Measurements from ENCODE around the gene ANKRD2. TPM values are rescaled to one million over a fixed set of nuclear protein-coding genes. Genes with fewer than 3 reads are reported as not detected.

ANKRD2 gene
- total and polyA plus RNA-seq, 10 of the 15 experiments (the other 5 are each of a cell fraction or from before 2014, with no cell fraction given): 0.18 to 0.23 TPM; not detected in 8

DNA sequence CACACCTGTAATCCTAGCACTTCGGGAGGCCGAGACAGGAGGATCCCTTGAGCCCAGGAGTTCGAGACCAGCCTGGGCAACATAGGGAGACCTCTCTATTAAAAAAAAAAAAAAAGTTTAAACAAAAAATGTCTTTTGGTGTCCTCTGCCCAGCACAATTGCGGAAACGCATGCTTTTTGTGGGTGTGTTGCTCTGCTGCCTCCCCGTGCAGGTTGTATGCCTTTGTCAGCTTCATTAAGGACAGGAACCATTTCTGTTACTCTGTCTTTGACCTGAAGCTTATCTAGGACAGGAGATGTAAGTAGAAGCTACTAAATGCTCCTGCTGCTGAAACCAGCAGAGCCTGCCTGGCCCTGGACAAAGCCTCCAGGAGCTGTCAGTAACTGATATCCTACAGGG, 21.3 kb upstream of the ANKRD2 start:
- no peak overlapping the region for H3K9ac ChIP-seq (ENCODE audit: control insufficient read depth, insufficient read depth, low read length)
- DNase-seq (ENCODE audit: low read depth, low spot score) (no peak), ATAC-seq (no peak), FAIRE-seq (no peak)
- no peaks in the 10 kb centered on the region; the same call in 1 of the 3 replicates for H3K9me3 ChIP-seq (replicated peaks; ENCODE audit: control insufficient read depth, insufficient read depth, low read length)
- RAD21 ChIA-PET (ENCODE audit: unreplicated experiment): no interaction called here
- H3K4me3 ChIP-seq: no peak overlapping the region
- POLR2A ChIA-PET: no interaction called here
- intact Hi-C loops (cut with micrococcal nuclease; ENCODE audit: unreplicated experiment) (no loop called here), in situ Hi-C loops (cut with MboI) (no loop called here)
- 67% methylated on average over 6 of the region's 6 CpGs for WGBS (ENCODE audit: insufficient coverage, insufficient replicate concordance, low lambda C conversion rate, missing lambda C conversion rate)
- no peaks in the 10 kb centered on the region for H3K36me3 ChIP-seq (ENCODE audit: control insufficient read depth in 2 of 2, insufficient read depth in 2 of 2, low read length in 1 of 2)
- H3K27ac ChIP-seq (ENCODE audit: control insufficient read depth, insufficient read depth): no peak overlapping the region
- no peaks in the 10 kb centered on the region for H3K79me2 ChIP-seq (ENCODE audit: control insufficient read depth, insufficient read depth, low read length)
- no TSS peak for BruUV-seq (replicated peaks)
- H3K27me3 ChIP-seq (replicated peaks in 1 of 2; ENCODE audit: control insufficient read depth in 2 of 2, insufficient read depth in 2 of 2, low read length in 1 of 2): no peaks in the 10 kb centered on the region
- peaks cover 18% of the 10 kb centered on the region for H3K4me1 ChIP-seq (ENCODE audit: control insufficient read depth, insufficient read depth, low read length)
- SMC1A ChIA-PET (ENCODE audit: uncharacterized antibody, unreplicated experiment): interaction anchor here (0.7 to 1.2 kb wide), 2 partner anchors 58 to 92 kb away, joined by 3 read pairs; no protein-coding TSS in a partner anchor
- no peak overlapping the region for H2AFZ ChIP-seq (ENCODE audit: control insufficient read depth, low read depth, low read length)
- CTCF ChIA-PET: interaction anchor here (1.5 to 5.9 kb wide), 6 partner anchors 17 to 144 kb away, joined by 4 to 62 read pairs (median 26); partner anchors contain the start of gene ANKRD2
- H4K20me1 ChIP-seq (ENCODE audit: control insufficient read depth, insufficient read depth): no peaks in the 10 kb centered on the region
- TF ChIP-seq MYB (IDR thresholded peaks at IDR 0.05; ENCODE audit: borderline replicate concordance, low read depth, low read length): no peak
- TF ChIP-seq ZNF274 (IDR thresholded peaks at IDR 0.05; ENCODE audit: insufficient read depth, insufficient read length): no peak
- no peak for TF ChIP-seq ZSCAN29 (IDR thresholded peaks at IDR 0.05)
- TF ChIP-seq STAT3 (IDR thresholded peaks at IDR 0.05; ENCODE audit: low read depth, low read length): no peak
- H3K4me2 ChIP-seq (ENCODE audit: control insufficient read depth, insufficient read depth): no peak overlapping the region

DNA sequence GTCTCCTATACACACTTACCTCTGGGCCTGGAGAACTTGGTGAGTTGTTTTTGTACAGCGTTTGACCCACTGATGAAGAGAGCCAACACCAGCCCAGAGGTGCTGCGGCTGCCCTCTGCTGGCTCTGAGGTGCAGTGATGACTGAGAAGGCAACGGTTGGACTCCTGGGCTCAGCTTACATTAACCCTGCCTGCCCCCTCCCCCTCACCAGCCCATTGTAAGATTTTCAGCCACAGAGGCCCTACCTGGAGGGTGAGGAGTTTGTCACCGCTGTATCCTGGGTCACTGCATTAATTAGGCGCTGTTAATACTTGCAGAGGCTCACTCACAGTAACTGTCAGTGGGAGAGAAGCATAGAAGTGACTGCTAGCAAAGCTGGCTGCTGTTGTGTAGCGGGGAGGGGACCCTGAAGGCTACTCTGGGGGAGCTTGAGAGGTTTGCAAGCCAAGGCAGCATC, 19.0 kb upstream of the ANKRD2 start:
- intact Hi-C loops (cut with micrococcal nuclease; ENCODE audit: unreplicated experiment): loop anchor here (1.0 to 2.0 kb wide), 3 partner anchors 19 to 146 kb away; no protein-coding TSS in a partner anchor
- H3K9ac ChIP-seq (ENCODE audit: control insufficient read depth, insufficient read depth, low read length): no peak overlapping the region
- FAIRE-seq (peak; percentile 95), DNase-seq (ENCODE audit: low read depth, low spot score) (peak; percentile 26), ATAC-seq (peak; percentile 98)
- in situ Hi-C loops (cut with MboI): no loop called here
- H2AFZ ChIP-seq (ENCODE audit: control insufficient read depth, low read depth, low read length): peak overlapping the region; percentile 33
- no peak overlapping the region for H3K4me2 ChIP-seq (ENCODE audit: control insufficient read depth, insufficient read depth)
- no peaks in the 10 kb centered on the region for H3K36me3 ChIP-seq (ENCODE audit: control insufficient read depth in 2 of 2, insufficient read depth in 2 of 2, low read length in 1 of 2)
- H3K4me3 ChIP-seq: no peak overlapping the region
- H3K9me3 ChIP-seq (replicated peaks; ENCODE audit: control insufficient read depth, insufficient read depth, low read length): no peaks in the 10 kb centered on the region; the same call in 1 of the 3 replicates
- ChIA-PET SMC1A (ENCODE audit: uncharacterized antibody, unreplicated experiment) (interaction anchor here (0.7 to 1.6 kb wide), 6 partner anchors 16 to 183 kb away, joined by 3 to 7 read pairs (median 4); partner anchors contain the start of gene ZFYVE27), RAD21 (ENCODE audit: unreplicated experiment) (interaction anchor here (0.6 to 1.8 kb wide), 8 partner anchors 20 to 124 kb away, joined by 3 to 13 read pairs (median 4); no protein-coding TSS in a partner anchor), POLR2A (interaction anchor here (0.6 to 0.7 kb wide), 3 partner anchors 66 to 113 kb away, joined by 3 to 4 read pairs (median 4); no protein-coding TSS in a partner anchor), CTCF (interaction anchor here (0.6 to 5.9 kb wide), 30 partner anchors 8 to 1537 kb away, joined by 3 to 62 read pairs (median 4); partner anchors contain the start of genes ANKRD2 and RRP12)
- H3K79me2 ChIP-seq (ENCODE audit: control insufficient read depth, insufficient read depth, low read length): no peaks in the 10 kb centered on the region
- BruUV-seq (replicated peaks): no TSS peak
- no peaks in the 10 kb centered on the region for H3K27me3 ChIP-seq (replicated peaks in 1 of 2; ENCODE audit: control insufficient read depth in 2 of 2, insufficient read depth in 2 of 2, low read length in 1 of 2)
- H4K20me1 ChIP-seq (ENCODE audit: control insufficient read depth, insufficient read depth): no peaks in the 10 kb centered on the region
- H3K27ac ChIP-seq (ENCODE audit: control insufficient read depth, insufficient read depth): no peak overlapping the region
- peaks cover 18% of the 10 kb centered on the region for H3K4me1 ChIP-seq (ENCODE audit: control insufficient read depth, insufficient read depth, low read length)
- 26% methylated on average over 6 of the region's 6 CpGs for WGBS (ENCODE audit: insufficient coverage, insufficient replicate concordance, low lambda C conversion rate, missing lambda C conversion rate)
- TF ChIP-seq ZNF207 (IDR thresholded peaks at IDR 0.05; ENCODE audit: borderline replicate concordance) (no peak), EP300 (IDR thresholded peaks at IDR 0.05; ENCODE audit: borderline replicate concordance in 1 of 2, control insufficient read depth in 1 of 2, low read depth in 2 of 2, low read length in 2 of 2) (no peak), CREM (IDR thresholded peaks at IDR 0.05; ENCODE audit: low read depth) (0 out of 2 replicates have a peak, but pooled peaks have one; percentile 39), CHD4 (IDR thresholded peaks at IDR 0.05) (no peak), ASH2L (IDR thresholded peaks at IDR 0.05; ENCODE audit: borderline replicate concordance, low read depth) (no peak), TCF12 (IDR thresholded peaks at IDR 0.05; ENCODE audit: low read depth, low read length) (no peak), SMC3 (IDR thresholded peaks at IDR 0.05; ENCODE audit: borderline replicate concordance, low read length) (peak; percentile 72; the same call in 1 of the 2 replicates), MEF2B (IDR thresholded peaks at IDR 0.05; ENCODE audit: partially characterized antibody, poor library complexity, severe bottlenecking) (no peak), FOXM1 (IDR thresholded peaks at IDR 0.05; ENCODE audit: low read depth, low read length) (no peak), MYC (IDR thresholded peaks at IDR 0.05; ENCODE audit: insufficient read depth, insufficient read length, insufficient replicate concordance, low read length, severe bottlenecking) (no peak), RUNX3 (IDR thresholded peaks at IDR 0.05; ENCODE audit: low read length) (no peak), SREBF2 (IDR thresholded peaks at IDR 0.05; ENCODE audit: low read length) (no peak), SMARCA5 (IDR thresholded peaks at IDR 0.05) (peak; percentile 49; the same call in 1 of the 2 replicates), TBL1XR1 (IDR thresholded peaks at IDR 0.05; ENCODE audit: low read depth, low read length) (no peak), KDM1A (IDR thresholded peaks at IDR 0.05; ENCODE audit: borderline replicate concordance) (no peak), IRF4 (IDR thresholded peaks at IDR 0.05; ENCODE audit: low read depth, low read length) (no peak), MYB (IDR thresholded peaks at IDR 0.05; ENCODE audit: borderline replicate concordance, low read depth, low read length) (no peak)

All from GM12878 (cell line).